GM19463 (cell line): Measurements from ENCODE around the gene PPIA.
"Not testable (repeated sequence)": the region's sequence is repeated elsewhere in the genome, so short reads cannot be mapped to it uniquely, and the experiment has no call there.

Experiments used
- ATAC-seq: cut with Tn5 transposase; IDR thresholded peaks from one replicate; pipeline ENCODE4 v1.9.1; 2021; ENCODE audit warnings: mild to moderate bottlenecking, moderate library complexity; ENCODE audit not compliant: unreplicated experiment

The PPIA gene

GRCh38 chr7:44819292-44819691 is 22.8 kb downstream of the PPIA start:
- no peak for ATAC-seq

GRCh38 chr7:44823255-44823781 is 26.8 kb downstream of the PPIA start:
- ATAC-seq = no peak

GRCh38 chr7:44824894-44825526 is 28.5 kb downstream of the PPIA start:
- ATAC-seq = no peak

GRCh38 chr7:44827567-44827966 is 31.1 kb downstream of the PPIA start:
- ATAC-seq = no peak

- no peak for ATAC-seq
These were observed 42.3 kb downstream of the PPIA start for GRCh38 chr7:44838751-44839150.

- not testable (repeated sequence) for ATAC-seq
These were observed 46.2 kb downstream of the PPIA start for GRCh38 chr7:44842675-44843074.

- ATAC-seq = not testable (repeated sequence)
These were observed 47.0 kb downstream of the PPIA start for GRCh38 chr7:44843440-44843839.

- no peak for ATAC-seq
These were observed 49.0 kb downstream of the PPIA start for GRCh38 chr7:44845451-44845850.

- ATAC-seq = not testable (repeated sequence)
These were observed 49.9 kb downstream of the PPIA start for GRCh38 chr7:44846390-44846789.

- no peak for ATAC-seq
These were observed 50.5 kb downstream of the PPIA start for GRCh38 chr7:44846816-44847508.

- ATAC-seq = peak; percentile 59
These were observed 51.0 kb downstream of the PPIA start for GRCh38 chr7:44847509-44847919.

GRCh38 chr7:44847920-44848634 is 51.6 kb downstream of the PPIA start, which contains the start of gene H2AZ2:
Gene H2AZ2 (minus strand): TSS chr7:44848087. CDS start chr7:44847971, 116 bp downstream.
- ATAC-seq = peak; percentile 79

- ATAC-seq = no peak
These were observed 52.9 kb downstream of the PPIA start for GRCh38 chr7:44849259-44849884.

- no peak for ATAC-seq
These were observed 53.5 kb downstream of the PPIA start for GRCh38 chr7:44849885-44850544.

GRCh38 chr7:44852590-44852989 is 56.1 kb downstream of the PPIA start:
- no peak for ATAC-seq
